Activated CD8-positive, alpha-beta memory T cell treated with anti-CD3 and anti-CD28 coated beads, Interleukin-2, amount 50 U/mL, for 24 hours (primary cell): ENCODE results near the gene ABHD15.

Source experiments
- DNase-seq: peaks from one replicate; pipeline ENCODE4 v3.0.0-alpha.2; 2020; ENCODE audit errors: extremely low read depth

Gene ABHD15

GRCh38 chr17:29518359-29518758 is 48.5 kb downstream of the ABHD15 start:
- DNase-seq, result no peak

GRCh38 chr17:29514792-29515191 is 52.0 kb downstream of the ABHD15 start:
- no peak for DNase-seq

- DNase-seq, result no peak
These were observed 55.9 kb downstream of the ABHD15 start for GRCh38 chr17:29510953-29511352.
